ENCODE data around the gene ZNF132. TPM values are rescaled to one million over a fixed set of nuclear protein-coding genes. Genes with fewer than 3 reads are reported as not detected.

The ZNF132 gene
- total RNA-seq, 3 donors from 2014 or later (not counting 1 experiment from before 2014, with no cell fraction given), result 0.88 to 1.6 (median 1.5) TPM

DNA sequence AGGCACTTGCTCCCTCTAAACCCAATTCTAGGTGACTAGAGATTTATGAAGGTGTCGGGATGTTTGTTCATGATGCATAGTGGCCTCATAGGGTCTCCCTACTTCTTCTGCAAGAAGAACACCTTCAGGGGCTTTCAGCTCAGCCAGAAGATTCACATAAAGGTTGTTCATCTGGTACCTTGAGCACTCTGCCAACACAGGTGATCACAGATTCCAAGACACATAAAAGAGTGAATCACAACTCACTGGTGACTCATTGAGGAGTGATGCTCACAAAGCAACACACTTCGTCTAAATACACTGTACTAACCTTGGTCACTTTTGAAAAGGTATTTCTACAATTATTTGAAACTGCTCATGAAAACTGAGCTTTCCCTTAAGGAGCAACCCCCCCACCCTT is 20.1 kb upstream of the ZNF132 start:
- H3K9me3 ChIP-seq (ENCODE audit: control insufficient read depth, insufficient read depth, low read length), result no peaks in the 10 kb centered on the region
- no peaks in the 10 kb centered on the region for H3K4me1 ChIP-seq (ENCODE audit: control insufficient read depth, insufficient read depth, low read length)
- no peak overlapping the region for H3K27ac ChIP-seq (ENCODE audit: low read length)
- ATAC-seq (no peak), DNase-seq (no peak)
- H3K27me3 Mint-ChIP-seq (ENCODE audit: low read depth in 2 of 2), result no peaks in the 10 kb centered on the region
- peak overlapping the region in 1 of 2 donors; percentile 13 for H3K27ac Mint-ChIP-seq
- no peak overlapping the region for H3K4me3 Mint-ChIP-seq
- H3K4me3 ChIP-seq (ENCODE audit: low read length), result no peak overlapping the region
- no peaks in the 10 kb centered on the region for H3K4me1 Mint-ChIP-seq
- 77% methylated on average over 2 of the region's 2 CpGs for WGBS (ENCODE audit: insufficient coverage)
- peaks cover 2% of the 10 kb centered on the region for H3K36me3 ChIP-seq (ENCODE audit: control insufficient read depth, insufficient read depth, low read length)
- no peaks in the 10 kb centered on the region for H3K36me3 Mint-ChIP-seq
- no peaks in the 10 kb centered on the region for H3K27me3 ChIP-seq (ENCODE audit: control insufficient read depth, insufficient read depth, low read length)
- no peaks in the 10 kb centered on the region for H3K9me3 Mint-ChIP-seq
- intact Hi-C loops (cut with micrococcal nuclease), result no loop called here
- no peak for TF ChIP-seq CTCF (IDR thresholded peaks at IDR 0.05)

DNA sequence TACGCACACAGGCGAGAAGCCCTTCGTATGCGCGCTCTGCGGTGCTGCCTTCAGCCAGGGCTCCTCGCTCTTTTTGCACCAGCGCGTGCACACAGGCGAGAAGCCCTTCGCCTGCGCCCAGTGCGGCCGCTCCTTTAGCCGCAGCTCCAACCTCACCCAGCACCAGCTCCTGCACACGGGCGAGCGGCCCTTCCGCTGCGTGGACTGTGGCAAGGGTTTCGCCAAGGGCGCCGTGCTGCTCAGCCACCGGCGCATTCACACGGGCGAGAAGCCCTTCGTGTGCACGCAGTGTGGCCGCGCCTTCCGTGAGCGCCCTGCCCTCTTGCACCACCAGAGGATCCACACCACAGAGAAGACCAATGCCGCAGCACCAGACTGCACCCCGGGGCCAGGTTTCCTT is 16.2 kb upstream of the ZNF132 start:
- ATAC-seq (no peak), DNase-seq (no peak)
- TF ChIP-seq CTCF (IDR thresholded peaks at IDR 0.05), result no peak
- intact Hi-C loops (cut with micrococcal nuclease), result no loop called here
- no peak overlapping the region for H3K27ac ChIP-seq (ENCODE audit: low read length)
- peaks cover 11 to 20% of the 10 kb centered on the region in 2 donors for H3K4me1 Mint-ChIP-seq
- H3K27me3 Mint-ChIP-seq (ENCODE audit: low read depth in 2 of 2), result no peaks in the 10 kb centered on the region
- H3K36me3 Mint-ChIP-seq, result no peaks in the 10 kb centered on the region
- H3K27ac Mint-ChIP-seq, result no peak overlapping the region
- H3K4me3 Mint-ChIP-seq, result no peak overlapping the region
- H3K36me3 ChIP-seq (ENCODE audit: control insufficient read depth, insufficient read depth, low read length), result peaks cover 2% of the 10 kb centered on the region
- peaks cover 12% of the 10 kb centered on the region for H3K4me1 ChIP-seq (ENCODE audit: control insufficient read depth, insufficient read depth, low read length)
- WGBS (ENCODE audit: insufficient coverage), result 97% methylated on average over 35 of the region's 35 CpGs
- H3K27me3 ChIP-seq (ENCODE audit: control insufficient read depth, insufficient read depth, low read length), result no peaks in the 10 kb centered on the region
- H3K9me3 ChIP-seq (ENCODE audit: control insufficient read depth, insufficient read depth, low read length), result no peaks in the 10 kb centered on the region
- H3K9me3 Mint-ChIP-seq, result no peaks in the 10 kb centered on the region
- no peak overlapping the region for H3K4me3 ChIP-seq (ENCODE audit: low read length)

DNA sequence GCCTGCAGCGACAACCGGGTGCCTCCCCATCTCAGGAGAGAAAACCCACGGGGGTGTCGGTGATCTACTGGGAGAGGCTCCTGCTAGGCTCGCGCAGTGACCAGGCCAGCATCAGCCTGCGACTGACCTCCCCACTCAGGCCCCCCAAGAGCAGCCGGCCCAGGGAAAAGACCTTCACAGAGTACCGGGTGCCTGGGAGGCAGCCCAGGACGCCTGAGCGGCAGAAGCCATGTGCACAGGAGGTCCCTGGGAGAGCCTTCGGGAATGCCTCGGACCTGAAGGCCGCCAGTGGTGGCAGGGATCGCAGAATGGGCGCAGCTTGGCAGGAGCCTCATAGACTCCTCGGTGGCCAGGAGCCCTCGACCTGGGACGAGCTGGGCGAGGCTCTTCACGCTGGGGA is 15.4 kb upstream of the ZNF132 start:
- ATAC-seq, result no peak

More for the DNA sequence above, 15.4 kb upstream of the ZNF132 start:
- intact Hi-C loops (cut with micrococcal nuclease), result no loop called here
- H3K36me3 Mint-ChIP-seq, result no peaks in the 10 kb centered on the region
- Histone ChIP-seq H3K27me3 (ENCODE audit: control insufficient read depth, insufficient read depth, low read length) (no peaks in the 10 kb centered on the region), H3K36me3 (ENCODE audit: control insufficient read depth, insufficient read depth, low read length) (peaks cover 2% of the 10 kb centered on the region), H3K4me3 (ENCODE audit: low read length) (no peak overlapping the region), H3K27ac (ENCODE audit: low read length) (no peak overlapping the region), H3K4me1 (ENCODE audit: control insufficient read depth, insufficient read depth, low read length) (peaks cover 15% of the 10 kb centered on the region), H3K9me3 (ENCODE audit: control insufficient read depth, insufficient read depth, low read length) (no peaks in the 10 kb centered on the region)
- no peak for DNase-seq
- no peaks in the 10 kb centered on the region for H3K9me3 Mint-ChIP-seq
- no peak overlapping the region for H3K27ac Mint-ChIP-seq
- WGBS (ENCODE audit: insufficient coverage), result 96% methylated on average over 17 of the region's 21 CpGs
- peaks cover 19 to 26% of the 10 kb centered on the region in 2 donors for H3K4me1 Mint-ChIP-seq
- no peak for TF ChIP-seq CTCF (IDR thresholded peaks at IDR 0.05)
- H3K4me3 Mint-ChIP-seq, result no peak overlapping the region
- peaks cover 0 to under 1% of the 10 kb centered on the region in 2 donors for H3K27me3 Mint-ChIP-seq (ENCODE audit: low read depth in 2 of 2)

Measured in natural killer cell (primary cell).